Astrocyte of the hippocampus (primary cell): ENCODE results near the gene ZC3H15.
"Not testable (repeated sequence)": the region's sequence is repeated elsewhere in the genome, so short reads cannot be mapped to it uniquely, and the experiment has no call there.

Experiments
- DNase-seq: peaks from one replicate; pipeline ENCODE4 v3.0.0; 2011; ENCODE audit warnings: low read depth, low spot score

Gene ZC3H15

GRCh38 chr2:186485871-186486650 lies at the start of gene ZC3H15:
Gene ZC3H15, plus strand, starts transcription at chr2:186486260. Its CDS starts 123 bp downstream, at chr2:186486383.
- peak; percentile 99 for DNase-seq

GRCh38 chr2:186437719-186438118 lies 48.3 kb upstream of the ZC3H15 start:
- no peak for DNase-seq

- not testable (repeated sequence) for DNase-seq
Measured at GRCh38 chr2:186439673-186440095, 46.4 kb upstream of the ZC3H15 start.

- DNase-seq = no peak
Measured at GRCh38 chr2:186440506-186440905, 45.6 kb upstream of the ZC3H15 start.

GRCh38 chr2:186442885-186443284 lies 43.2 kb upstream of the ZC3H15 start:
- DNase-seq = no peak

- DNase-seq = peak; percentile 7
Measured at GRCh38 chr2:186443851-186444250, 42.2 kb upstream of the ZC3H15 start.

- no peak for DNase-seq
Measured at GRCh38 chr2:186445506-186445905, 40.6 kb upstream of the ZC3H15 start.

- no peak for DNase-seq
Measured at GRCh38 chr2:186455613-186456012, 30.4 kb upstream of the ZC3H15 start.

- peak; percentile 78 for DNase-seq
Measured at GRCh38 chr2:186456941-186457340, 29.1 kb upstream of the ZC3H15 start.

GRCh38 chr2:186457908-186458307 lies 28.2 kb upstream of the ZC3H15 start:
- peak; percentile 4 for DNase-seq

- DNase-seq = peak; percentile 39
Measured at GRCh38 chr2:186459009-186459408, 27.1 kb upstream of the ZC3H15 start.

GRCh38 chr2:186460465-186460864 lies 25.6 kb upstream of the ZC3H15 start:
- peak; percentile 39 for DNase-seq

GRCh38 chr2:186466743-186467142 lies 19.3 kb upstream of the ZC3H15 start:
- DNase-seq = no peak

GRCh38 chr2:186467421-186467820 lies 18.6 kb upstream of the ZC3H15 start:
- no peak for DNase-seq

GRCh38 chr2:186472722-186473493 lies 13.2 kb upstream of the ZC3H15 start:
- DNase-seq = not testable (repeated sequence)

GRCh38 chr2:186474239-186474638 lies 11.8 kb upstream of the ZC3H15 start:
- not testable (repeated sequence) for DNase-seq

GRCh38 chr2:186477790-186478189 lies 8.3 kb upstream of the ZC3H15 start:
- no peak for DNase-seq

- DNase-seq = no peak
Measured at GRCh38 chr2:186480991-186481390, 5.1 kb upstream of the ZC3H15 start.

GRCh38 chr2:186484062-186484735 lies 1.9 kb upstream of the ZC3H15 start:
- no peak for DNase-seq

- no peak for DNase-seq
Measured at GRCh38 chr2:186485576-186485870, 537 bp upstream of the ZC3H15 start.

- peak; percentile 49 for DNase-seq
Measured at GRCh38 chr2:186486651-186487647, 889 bp downstream of the ZC3H15 start.
